ENCODE data around the gene HPN.
"Not testable (repeated sequence)": the region's sequence is repeated elsewhere in the genome, so short reads cannot be mapped to it uniquely, and the experiment has no call there.

HPN gene

GRCh38 chr19:35028600-35028885 is 13.0 kb upstream of the HPN start:
- DNase-seq, result not testable (repeated sequence)

GRCh38 chr19:35029275-35029736 is 12.2 kb upstream of the HPN start:
- not testable (repeated sequence) for DNase-seq

- peak in 2 of 3 experiments; percentile 22 to 45 for DNase-seq
These were observed 11.7 kb upstream of the HPN start for GRCh38 chr19:35029737-35030256.

GRCh38 chr19:35030257-35031071 is 11.1 kb upstream of the HPN start, which contains the start of gene SCN1B:
TSS of gene SCN1B (plus strand) at chr19:35030470. CDS start at chr19:35030821, 351 bp downstream.
- peak in 2 of 3 experiments; percentile 53 to 60 for DNase-seq

GRCh38 chr19:35031072-35031881 is 10.2 kb upstream of the HPN start:
- DNase-seq, result peak in 2 of 3 experiments; percentile 30 to 39

GRCh38 chr19:35032356-35032865 is 9.1 kb upstream of the HPN start:
- DNase-seq, result no peak

- no peak for DNase-seq
These were observed 8.2 kb upstream of the HPN start for GRCh38 chr19:35033067-35034004.

- DNase-seq, result no peak
These were observed 7.5 kb upstream of the HPN start for GRCh38 chr19:35034005-35034502.

- no peak for DNase-seq
These were observed 6.7 kb upstream of the HPN start for GRCh38 chr19:35034588-35035382.

GRCh38 chr19:35037716-35038622 is 3.6 kb upstream of the HPN start:
- DNase-seq, result no peak

- DNase-seq, result peak in 1 of 3 experiments; percentile 3
These were observed 2.7 kb upstream of the HPN start for GRCh38 chr19:35038623-35039512.

- DNase-seq, result no peak
These were observed 1.4 kb upstream of the HPN start for GRCh38 chr19:35039881-35040825.

GRCh38 chr19:35040826-35041547 is 534 bp upstream of the HPN start:
- no peak for DNase-seq

- DNase-seq, result no peak
These were observed 672 bp downstream of the HPN start for GRCh38 chr19:35042056-35042730.

GRCh38 chr19:35042954-35043604 is 1.6 kb downstream of the HPN start:
- no peak for DNase-seq

- DNase-seq, result no peak
These were observed 2.4 kb downstream of the HPN start for GRCh38 chr19:35043906-35044305.

Data from NCI-H1417 (cell line).